Heart left ventricle (tissue), 16 donors: ENCODE measurements around the gene ZNF26. TPM values are rescaled to one million over a fixed set of nuclear protein-coding genes. Genes with fewer than 3 reads are reported as not detected.
"Not testable (repeated sequence)": the region's sequence is repeated elsewhere in the genome, so short reads cannot be mapped to it uniquely, and the experiment has no call there.

ENCODE experiments used
- ATAC-seq, 4 donors: fragments of 200-7000 bp; cut with Tn5 transposase; one replicate each; pipeline ENCODE4 v1.9.1; 2020 to 2022; ENCODE audit warnings: moderate library complexity in 4 of 4, mild to moderate bottlenecking in 3 of 4, moderate number of reproducible peaks in 1 of 4
- DNase-seq, 5 donors: peaks; one replicate each; pipeline ENCODE4 v3.0.0-alpha.2; 2020
- H3K27ac ChIP-seq, 12 donors: fragments of 200-600 bp; sonication (generic) in 4 of 12; one replicate each; pipeline versions ENCODE4 v1.5.0 to v1.8.0; 2016 to 2022; ENCODE audit warnings: mild to moderate bottlenecking in 2 of 12
- H3K27me3 ChIP-seq, 9 donors: fragments of 200-600 bp; sonication (generic) in 2 of 9; one replicate each; pipeline versions ENCODE4 v1.5.1 to v1.8.0; 2016 to 2022; ENCODE audit warnings: mild to moderate bottlenecking in 3 of 9
- H3K36me3 ChIP-seq, 9 donors: fragments of 200-600 bp; sonication (generic) in 2 of 9; one replicate each; pipeline versions ENCODE4 v1.5.0 to v1.8.0; 2018 to 2022; ENCODE audit warnings: mild to moderate bottlenecking in 2 of 9
- H3K4me1 ChIP-seq, 12 donors: fragments of 200-600 bp; sonication (generic) in 4 of 12; one replicate each; pipeline versions ENCODE4 v1.5.0 to v1.8.0; 2016 to 2022; ENCODE audit warnings: mild to moderate bottlenecking in 3 of 12
- H3K4me3 ChIP-seq, 12 donors: fragments of 200-600 bp; sonication (generic) in 4 of 12; one replicate each; pipeline versions ENCODE4 v1.5.0 to v1.8.0; 2017 to 2022; ENCODE audit warnings: mild to moderate bottlenecking in 9 of 12, moderate library complexity in 4 of 12
- H3K9me3 ChIP-seq, 12 donors: fragments of 200-600 bp; sonication (generic) in 4 of 12; one replicate each; pipeline versions ENCODE4 v1.5.0 to v1.8.0; 2016 to 2022; ENCODE audit warnings: mild to moderate bottlenecking in 1 of 12
- CTCF ChIP-seq, 12 donors: fragments of 200-600 bp; sonication (generic) in 4 of 12; IDR thresholded peaks; one replicate each; pipeline versions ENCODE4 v1.5.0 to v1.8.0; 2018 to 2022; ENCODE audit warnings: antibody characterized with exemption in 12 of 12, mild to moderate bottlenecking in 5 of 12
- POLR2A ChIP-seq, 2 donors: fragments of 450-650 bp; IDR thresholded peaks; one replicate each; pipeline ENCODE4 v1.6.1; 2017; ENCODE audit warnings: antibody characterized with exemption in 2 of 2, mild to moderate bottlenecking in 2 of 2, moderate library complexity in 2 of 2
- WGBS, 4 donors: extraction: QIAGEN DNeasy Blood & Tissue Kit in 2 of 4; methylation state at CpG; one replicate each; pipeline versions ENCODE4 v1.1.5 to v1.1.7; 2013 to 2018; 5-methylcytosine and 5-hydroxymethylcytosine counted together
- intact Hi-C, 10 donors: fragments of 100-400 bp; cut with DNase I; formaldehyde crosslinking; loops; one replicate each; pipeline versions ENCODE4 v1.11.1 to v1.14.2; 2022
- polyA plus RNA-seq, 2 donors: library from polyadenylated mRNA; stranded (reverse); fragments of 200-250 nt; gene quantifications; one replicate each; pipeline ENCODE4 v1.2.3, GENCODE V29; 2013
- total RNA-seq, 9 donors: library from RNA; depleted of rRNA in 2 of 9; stranded (reverse); fragments of >200 nt in 2 of 9; fragmentation: NEBNext Ultra II Directional in 3 of 9; extraction: Animal tissue kit (Norgen Biotek cat#: 25700) in 3 of 9; gene quantifications; one replicate each; pipeline versions ENCODE4 v1.1.0 to v1.2.4, GENCODE V29; 2016 to 2023
- donor health status: ischemic (EF 13 %, LVEDD 7.1; RV severe dilation, severe dysfunction).
- donor health status: healthy with polysubstance abuse.
- donor health status: DM: no; HTN: yes; CAD: no.
- donor health status: DM: no; HTN: no; CAD: no.
- donor health status: ischemic (EF 25% LVEDD 6.9; RV normal size, moderate dysfunction).
- donor health status: ischemic (EF 25% LVEDD 5.7; RV mildly dilated, moderate dysfunction).
- donor health status: healthy.
- donor health status: DM: yes; HTN: yes; CAD: no.
- donor health status: ischemic (EF 35%, LVEDD 5.7; RV mildly dilated, moderate dysfunction).
- donor health status: nonischemic (EF 11% LVEDD 7.7; RV severe dilation, severe dysfunction).
- donor health status: DM: yes; HTN: yes; CAD: no.
- donor health status: PGD.
- donor health status: ischemic (EF 29% LVEDD 5.4; RV normal size, mild dysfunction).
- donor health status: nonischemic (EF 23%, LVEDD 6.1; RV moderate dilation, normal function).

The ZNF26 gene
- total and polyA plus RNA-seq, 11 donors: 0.60 to 6.7 (median 3.7) TPM

GRCh38 chr12:132966676-132967415 is 19.3 kb upstream of the ZNF26 start:
- DNase-seq (no peak), ATAC-seq (peak in 1 of 4 donors; percentile 39)
- Histone ChIP-seq H3K9me3 (peaks cover 0 to 32% (median 0%) of the 10 kb centered on the region in 12 donors), H3K27ac (no peak overlapping the region), H3K27me3 (no peaks in the 10 kb centered on the region), H3K4me3 (no peak overlapping the region), H3K4me1 (no peaks in the 10 kb centered on the region), H3K36me3 (peaks cover 0 to 11% (median 4%) of the 10 kb centered on the region in 9 donors)
- TF ChIP-seq POLR2A (IDR thresholded peaks at IDR 0.05) (no peak), CTCF (IDR thresholded peaks at IDR 0.05) (no peak)
- WGBS, 4 donors: 91 to 97% (median 95%) methylated on average over 10 to 12 of the region's 12 CpGs
- intact Hi-C loops: no loop called here

GRCh38 chr12:132967736-132968135 is 18.4 kb upstream of the ZNF26 start:
- 88 to 95% (median 92%) methylated on average over 21 of the region's 21 CpGs for WGBS, 4 donors
- H3K4me1 ChIP-seq: no peaks in the 10 kb centered on the region
- peaks cover 0 to 32% (median 0%) of the 10 kb centered on the region in 12 donors for H3K9me3 ChIP-seq
- H3K36me3 ChIP-seq: peaks cover 0 to 6% (median 0%) of the 10 kb centered on the region in 9 donors
- DNase-seq (no peak), ATAC-seq (no peak)
- TF ChIP-seq CTCF (IDR thresholded peaks at IDR 0.05) (no peak), POLR2A (IDR thresholded peaks at IDR 0.05) (no peak)
- no peaks in the 10 kb centered on the region for H3K27me3 ChIP-seq
- intact Hi-C loops: no loop called here
- no peak overlapping the region for H3K4me3 ChIP-seq
- no peak overlapping the region for H3K27ac ChIP-seq

- no peak overlapping the region for H3K27ac ChIP-seq
- peaks cover 0 to 3% (median 0%) of the 10 kb centered on the region in 9 donors for H3K36me3 ChIP-seq
- 67 to 88% (median 80%) methylated on average over 1 of the region's 1 CpG for WGBS, 4 donors
- no peak overlapping the region for H3K4me3 ChIP-seq
- ATAC-seq (no peak), DNase-seq (no peak)
- peaks cover 0 to 32% (median 0%) of the 10 kb centered on the region in 12 donors for H3K9me3 ChIP-seq
- no peaks in the 10 kb centered on the region for H3K4me1 ChIP-seq
- no peaks in the 10 kb centered on the region for H3K27me3 ChIP-seq
- intact Hi-C loops: no loop called here
- TF ChIP-seq POLR2A (IDR thresholded peaks at IDR 0.05): no peak
- TF ChIP-seq CTCF (IDR thresholded peaks at IDR 0.05): no peak
These were observed 13.8 kb upstream of the ZNF26 start for GRCh38 chr12:132972374-132972773.

- not testable (repeated sequence) for ATAC-seq
These were observed 9.3 kb upstream of the ZNF26 start for GRCh38 chr12:132976870-132977269.

More at GRCh38 chr12:132976870-132977269, 9.3 kb upstream of the ZNF26 start:
- WGBS, 4 donors: 14 to 30% (median 28%) methylated on average over 13 of the region's 13 CpGs
- intact Hi-C loops, H3K36me3 ChIP-seq, H3K27ac ChIP-seq, H3K27me3 ChIP-seq, H3K4me1 ChIP-seq, H3K4me3 ChIP-seq: not testable (repeated sequence)
- peak in 11 of 12 donors; percentile 15 to 55 (median 45) for TF ChIP-seq CTCF (IDR thresholded peaks at IDR 0.05)
- H3K9me3 ChIP-seq: peaks cover 0 to 22% (median 2%) of the 10 kb centered on the region in 12 donors
- DNase-seq: peak in 3 of 5 donors; percentile 47 to 69 (median 65)
